ENCODE measurements around the gene ABCC10.
A peak's percentile ranks its signal among the peaks of the same experiment; 100 is the strongest.
"Not testable (repeated sequence)": the region's sequence is repeated elsewhere in the genome, so short reads cannot be mapped to it uniquely, and the experiment has no call there.

ABCC10 gene

DNA sequence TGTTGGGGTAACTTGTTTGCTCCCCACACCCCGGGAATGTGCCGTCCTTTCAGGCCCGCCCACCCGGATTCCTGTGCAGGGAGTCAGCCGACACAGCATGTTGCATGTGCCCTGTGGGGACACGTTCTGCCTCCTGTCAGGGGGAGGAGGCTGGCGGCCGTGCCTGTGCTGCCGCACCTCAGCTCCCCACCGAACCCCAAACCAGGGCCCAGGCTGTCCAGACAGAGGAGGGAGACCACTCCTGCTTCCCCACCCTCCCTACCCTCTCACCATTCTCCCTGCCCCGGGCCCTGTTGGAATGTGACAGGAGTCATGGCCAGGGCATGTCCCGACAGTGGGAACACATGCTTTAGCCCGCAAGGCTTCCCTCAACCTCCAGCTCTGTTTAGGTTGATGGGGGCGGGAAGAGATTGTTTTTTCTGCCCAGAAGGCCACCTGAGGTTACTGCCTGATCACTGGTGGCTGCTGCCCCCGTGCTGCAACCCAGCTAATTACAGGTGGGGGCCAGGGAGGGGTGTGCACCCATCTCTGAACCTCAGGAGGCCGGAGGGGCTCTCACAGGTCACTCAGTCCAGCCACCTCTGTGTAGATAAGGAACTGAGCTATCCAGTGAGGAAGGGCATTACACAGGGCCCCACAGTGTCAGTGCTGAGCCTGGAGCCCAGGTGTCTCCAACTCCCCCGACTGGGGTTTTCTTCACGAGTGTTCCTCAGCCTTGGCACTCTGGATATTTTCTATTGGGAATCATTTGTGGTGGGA is 69.2 kb downstream of the ABCC10 start:
- no peak overlapping the region for H3K4me2 ChIP-seq (ENCODE audit: low read depth, low read length)
- no peak overlapping the region for H3K9ac ChIP-seq (ENCODE audit: low read length)
- H3K4me1 ChIP-seq (ENCODE audit: low read length) = no peaks in the 10 kb centered on the region
- 0 out of 2 replicates have a peak, but pooled peaks cover 3% of the 10 kb centered on the region for H3K36me3 ChIP-seq (replicated peaks; ENCODE audit: insufficient read depth, low read length)
- no peak for DNase-seq
- H3K9me3 ChIP-seq (replicated peaks; ENCODE audit: insufficient read depth, low read length) = no peaks in the 10 kb centered on the region
- H3K4me3 ChIP-seq (ENCODE audit: low read length) = no peak overlapping the region
- TF ChIP-seq, protein P1, sequence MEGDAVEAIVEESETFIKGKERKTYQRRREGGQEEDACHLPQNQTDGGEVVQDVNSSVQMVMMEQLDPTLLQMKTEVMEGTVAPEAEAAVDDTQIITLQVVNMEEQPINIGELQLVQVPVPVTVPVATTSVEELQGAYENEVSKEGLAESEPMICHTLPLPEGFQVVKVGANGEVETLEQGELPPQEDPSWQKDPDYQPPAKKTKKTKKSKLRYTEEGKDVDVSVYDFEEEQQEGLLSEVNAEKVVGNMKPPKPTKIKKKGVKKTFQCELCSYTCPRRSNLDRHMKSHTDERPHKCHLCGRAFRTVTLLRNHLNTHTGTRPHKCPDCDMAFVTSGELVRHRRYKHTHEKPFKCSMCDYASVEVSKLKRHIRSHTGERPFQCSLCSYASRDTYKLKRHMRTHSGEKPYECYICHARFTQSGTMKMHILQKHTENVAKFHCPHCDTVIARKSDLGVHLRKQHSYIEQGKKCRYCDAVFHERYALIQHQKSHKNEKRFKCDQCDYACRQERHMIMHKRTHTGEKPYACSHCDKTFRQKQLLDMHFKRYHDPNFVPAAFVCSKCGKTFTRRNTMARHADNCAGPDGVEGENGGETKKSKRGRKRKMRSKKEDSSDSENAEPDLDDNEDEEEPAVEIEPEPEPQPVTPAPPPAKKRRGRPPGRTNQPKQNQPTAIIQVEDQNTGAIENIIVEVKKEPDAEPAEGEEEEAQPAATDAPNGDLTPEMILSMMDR (IDR thresholded peaks at IDR 0.05; ENCODE audit: low read length) = peak; percentile 32
- no peak for TF ChIP-seq EZH2phosphoT487 (IDR thresholded peaks at IDR 0.05; ENCODE audit: low read length)
- no peak overlapping the region for H3K27ac ChIP-seq (ENCODE audit: low read length)
- H2AFZ ChIP-seq (ENCODE audit: low read length) = no peak overlapping the region
- H3K79me2 ChIP-seq (ENCODE audit: low read length) = peaks cover 8% of the 10 kb centered on the region; the same call in 1 of the 2 replicates
- H3K9me2 ChIP-seq (replicated peaks; ENCODE audit: insufficient read depth, low read length) = no peaks in the 10 kb centered on the region
- H3K27me3 ChIP-seq (replicated peaks; ENCODE audit: insufficient read depth, low read length) = no peaks in the 10 kb centered on the region
- H3F3A ChIP-seq (ENCODE audit: insufficient read depth, low read length) = no peaks in the 10 kb centered on the region
- no peaks in the 10 kb centered on the region for H4K20me1 ChIP-seq (ENCODE audit: insufficient read depth, low read length)

DNA sequence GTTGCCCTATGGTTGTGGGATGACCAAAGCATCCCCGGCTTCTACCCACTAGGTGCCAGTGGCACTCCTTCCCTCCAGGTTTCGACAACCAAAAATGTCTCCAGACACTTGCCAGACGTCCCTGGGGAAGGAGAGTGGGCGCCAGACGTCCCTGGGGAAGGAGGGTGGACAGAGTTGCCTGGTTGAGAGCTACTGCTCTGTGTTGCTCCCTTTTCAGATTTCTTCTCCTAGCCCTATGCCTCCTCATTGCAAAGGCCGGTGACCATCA is 69.7 kb downstream of the ABCC10 start:
- H3K4me1 ChIP-seq (ENCODE audit: low read length) = no peaks in the 10 kb centered on the region
- no peaks in the 10 kb centered on the region for H3K9me3 ChIP-seq (replicated peaks; ENCODE audit: insufficient read depth, low read length)
- H3F3A ChIP-seq (ENCODE audit: insufficient read depth, low read length) = no peaks in the 10 kb centered on the region
- H2AFZ ChIP-seq (ENCODE audit: low read length) = no peak overlapping the region
- H3K4me3 ChIP-seq (ENCODE audit: low read length) = no peak overlapping the region
- no peak for DNase-seq
- no peak overlapping the region for H3K27ac ChIP-seq (ENCODE audit: low read length)
- H3K9me2 ChIP-seq (replicated peaks; ENCODE audit: insufficient read depth, low read length) = no peaks in the 10 kb centered on the region
- H3K79me2 ChIP-seq (ENCODE audit: low read length) = peaks cover 4% of the 10 kb centered on the region; the same call in 1 of the 2 replicates
- no peak overlapping the region for H3K9ac ChIP-seq (ENCODE audit: low read length)
- no peaks in the 10 kb centered on the region for H4K20me1 ChIP-seq (ENCODE audit: insufficient read depth, low read length)
- H3K36me3 ChIP-seq (replicated peaks; ENCODE audit: insufficient read depth, low read length) = 0 out of 2 replicates have a peak, but pooled peaks cover 3% of the 10 kb centered on the region
- no peak overlapping the region for H3K4me2 ChIP-seq (ENCODE audit: low read depth, low read length)
- H3K27me3 ChIP-seq (replicated peaks; ENCODE audit: insufficient read depth, low read length) = no peaks in the 10 kb centered on the region
- TF ChIP-seq, protein P1 (IDR thresholded peaks at IDR 0.05; ENCODE audit: low read length) = no peak

DNA sequence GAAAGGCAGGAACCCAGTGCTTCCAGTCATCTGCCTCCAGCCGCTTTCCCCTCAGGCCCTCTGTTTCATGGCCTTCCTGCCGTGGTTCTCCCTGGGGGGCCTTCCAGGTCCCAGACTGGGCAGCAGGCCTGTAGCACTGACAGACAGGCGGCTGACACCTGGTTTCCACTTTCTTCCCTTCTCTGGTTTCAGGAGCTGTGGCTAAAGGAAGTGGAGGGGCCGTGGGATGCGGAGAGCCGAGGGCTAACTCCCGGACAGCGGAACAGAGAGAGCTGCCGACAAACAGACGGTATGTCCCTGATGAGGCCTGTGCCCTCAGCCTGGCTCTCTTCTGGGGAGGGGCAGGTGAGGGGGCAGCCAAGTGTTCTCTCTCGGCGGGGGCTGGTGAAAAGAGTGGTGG is 70.3 kb downstream of the ABCC10 start:
- Histone ChIP-seq H3K4me2 (ENCODE audit: low read depth, low read length) (no peak overlapping the region), H2AFZ (ENCODE audit: low read length) (no peak overlapping the region), H3F3A (ENCODE audit: insufficient read depth, low read length) (no peaks in the 10 kb centered on the region), H3K79me2 (ENCODE audit: low read length) (no peaks in the 10 kb centered on the region), H3K4me3 (ENCODE audit: low read length) (no peak overlapping the region), H3K36me3 (replicated peaks; ENCODE audit: insufficient read depth, low read length) (0 out of 2 replicates have a peak, but pooled peaks cover 3% of the 10 kb centered on the region), H3K4me1 (ENCODE audit: low read length) (no peaks in the 10 kb centered on the region), H3K9ac (ENCODE audit: low read length) (no peak overlapping the region), H3K27me3 (replicated peaks; ENCODE audit: insufficient read depth, low read length) (no peaks in the 10 kb centered on the region), H3K9me3 (replicated peaks; ENCODE audit: insufficient read depth, low read length) (no peaks in the 10 kb centered on the region), H4K20me1 (ENCODE audit: insufficient read depth, low read length) (no peaks in the 10 kb centered on the region), H3K27ac (ENCODE audit: low read length) (no peak overlapping the region), H3K9me2 (replicated peaks; ENCODE audit: insufficient read depth, low read length) (no peaks in the 10 kb centered on the region)
- TF ChIP-seq, protein P1 (IDR thresholded peaks at IDR 0.05; ENCODE audit: low read length) = no peak
- TF ChIP-seq EZH2phosphoT487 (IDR thresholded peaks at IDR 0.05; ENCODE audit: low read length) (no peak), EZH2 (optimal IDR thresholded peaks at IDR 0.05; ENCODE audit: low read depth, low read length) (no peak)
- DNase-seq = no peak

GRCh38 chr6:43498291-43498690 is 71.0 kb downstream of the ABCC10 start:
- not testable (repeated sequence) for H3K9me2 ChIP-seq (replicated peaks; ENCODE audit: insufficient read depth, low read length); DNase-seq; H3K9ac ChIP-seq (ENCODE audit: low read length); H3K9me3 ChIP-seq (replicated peaks; ENCODE audit: insufficient read depth, low read length); H3K27ac ChIP-seq (ENCODE audit: low read length); H3F3A ChIP-seq (ENCODE audit: insufficient read depth, low read length); H3K4me2 ChIP-seq (ENCODE audit: low read depth, low read length); H4K20me1 ChIP-seq (ENCODE audit: insufficient read depth, low read length); H3K4me3 ChIP-seq (ENCODE audit: low read length); H3K36me3 ChIP-seq (replicated peaks; ENCODE audit: insufficient read depth, low read length); H3K4me1 ChIP-seq (ENCODE audit: low read length); H2AFZ ChIP-seq (ENCODE audit: low read length); H3K27me3 ChIP-seq (replicated peaks; ENCODE audit: insufficient read depth, low read length); H3K79me2 ChIP-seq (ENCODE audit: low read length)

Data from MM.1S (cell line).